Activated CD8-positive, alpha-beta memory T cell treated with anti-CD3 and anti-CD28 coated beads for 48 hours (primary cell): ENCODE results near the gene PFN3.

ENCODE experiments used
- DNase-seq, 3 experiments: peaks; one replicate each; pipeline ENCODE4 v3.0.0-alpha.2; 2020; ENCODE audit warnings: low read depth in 2 of 3, low spot score in 2 of 3

PFN3 gene

DNA sequence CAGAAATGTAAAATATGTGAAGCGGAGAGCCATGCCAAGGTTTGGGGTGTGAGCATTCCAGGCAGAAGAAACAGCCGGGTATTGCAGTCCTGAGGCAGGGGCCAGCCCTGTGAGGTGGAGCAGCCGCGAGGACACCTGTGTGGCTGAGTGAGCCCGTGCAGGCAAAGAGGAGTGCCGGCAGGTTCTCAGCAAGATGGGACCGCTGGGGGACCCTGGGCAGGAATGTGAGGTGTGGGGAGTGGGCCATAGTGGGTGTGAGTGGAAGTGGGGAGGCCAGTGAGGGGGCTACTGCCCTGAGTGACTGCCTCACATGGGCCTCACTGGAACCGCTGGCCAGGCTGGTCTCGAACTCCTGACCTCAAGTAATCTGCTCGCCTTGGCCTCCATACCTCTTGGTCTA is 38.0 kb upstream of the PFN3 start:
- DNase-seq, result no peak

DNA sequence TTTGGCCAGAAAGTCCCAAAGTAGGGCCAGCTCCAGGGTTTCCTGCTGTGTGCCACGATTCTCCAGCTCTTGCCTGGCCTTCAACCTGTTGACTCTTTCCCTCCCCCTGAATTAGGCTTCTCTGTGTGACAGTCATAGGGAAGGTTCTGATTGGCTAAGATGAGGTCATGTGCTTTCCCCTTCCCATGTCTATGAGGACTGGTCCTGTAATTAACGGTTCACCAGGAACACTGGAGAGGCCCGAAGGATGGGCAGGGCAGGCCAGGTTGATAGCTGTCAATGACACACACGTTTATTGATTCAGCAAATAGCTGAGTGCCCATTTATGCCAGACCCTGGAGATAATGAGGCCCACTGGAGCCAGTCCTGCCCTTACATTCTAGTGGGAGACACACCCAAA is 37.2 kb upstream of the PFN3 start:
- DNase-seq, result no peak

DNA sequence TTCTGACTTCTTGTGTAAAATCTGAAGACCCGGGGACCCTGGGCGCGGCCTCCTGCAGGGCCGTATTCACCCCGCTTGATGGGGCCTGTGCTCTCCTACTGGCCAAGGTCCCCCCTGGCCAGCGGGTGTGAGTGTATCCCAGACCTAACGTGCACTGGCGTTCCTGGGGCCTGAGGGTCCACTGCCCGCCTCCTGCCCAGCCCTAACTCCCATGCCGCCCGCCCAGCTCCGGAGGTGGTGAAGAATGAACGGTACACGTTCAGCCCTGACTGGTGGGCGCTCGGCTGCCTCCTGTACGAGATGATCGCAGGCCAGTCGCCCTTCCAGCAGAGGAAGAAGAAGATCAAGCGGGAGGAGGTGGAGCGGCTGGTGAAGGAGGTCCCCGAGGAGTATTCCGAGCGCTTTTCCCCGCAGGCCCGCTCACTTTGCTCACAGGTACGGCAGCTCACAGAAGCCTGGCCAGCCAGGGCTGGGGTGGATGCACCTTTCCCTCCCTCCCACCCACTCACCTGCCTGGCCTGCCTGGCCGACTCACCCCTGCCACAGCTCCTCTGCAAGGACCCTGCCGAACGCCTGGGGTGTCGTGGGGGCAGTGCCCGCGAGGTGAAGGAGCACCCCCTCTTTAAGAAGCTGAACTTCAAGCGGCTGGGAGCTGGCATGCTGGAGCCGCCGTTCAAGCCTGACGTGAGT is 35.5 kb upstream of the PFN3 start:
- no peak for DNase-seq

DNA sequence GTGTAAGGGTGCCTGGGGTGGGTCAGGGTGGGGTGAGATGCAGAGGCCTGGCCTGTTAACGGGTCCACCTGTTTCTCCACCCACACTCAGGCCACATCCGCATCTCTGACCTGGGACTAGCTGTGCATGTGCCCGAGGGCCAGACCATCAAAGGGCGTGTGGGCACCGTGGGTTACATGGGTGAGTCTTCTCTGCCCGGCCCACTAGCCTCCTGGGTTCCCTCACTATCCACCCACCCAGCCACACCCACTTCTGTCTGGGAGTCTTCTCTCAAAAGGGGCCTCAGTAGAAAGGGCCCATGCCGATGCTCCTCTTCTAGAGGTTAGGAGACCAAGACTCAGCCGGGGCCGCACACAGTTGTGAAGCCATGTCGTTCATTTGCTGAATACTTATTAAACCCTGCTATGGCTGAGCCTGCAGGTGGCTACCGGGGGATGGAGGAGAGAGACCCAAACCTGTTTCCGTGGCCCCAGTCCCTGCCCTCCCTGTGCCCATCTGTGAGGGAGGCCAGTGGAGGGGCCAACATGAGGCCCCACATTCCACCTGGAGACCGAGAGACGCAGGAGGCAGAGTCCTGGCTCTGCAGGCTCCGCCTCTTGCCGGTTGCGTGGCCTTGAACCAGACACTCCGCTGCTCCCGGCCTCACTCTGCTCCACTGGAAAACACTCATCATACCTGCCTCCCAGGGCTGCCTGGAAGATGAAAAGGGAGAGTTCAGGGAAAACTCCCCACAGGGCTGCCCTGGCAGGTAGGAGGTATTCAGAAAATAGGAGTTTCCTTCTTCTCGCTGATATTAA is 34.7 kb upstream of the PFN3 start:
- DNase-seq, result no peak

DNA sequence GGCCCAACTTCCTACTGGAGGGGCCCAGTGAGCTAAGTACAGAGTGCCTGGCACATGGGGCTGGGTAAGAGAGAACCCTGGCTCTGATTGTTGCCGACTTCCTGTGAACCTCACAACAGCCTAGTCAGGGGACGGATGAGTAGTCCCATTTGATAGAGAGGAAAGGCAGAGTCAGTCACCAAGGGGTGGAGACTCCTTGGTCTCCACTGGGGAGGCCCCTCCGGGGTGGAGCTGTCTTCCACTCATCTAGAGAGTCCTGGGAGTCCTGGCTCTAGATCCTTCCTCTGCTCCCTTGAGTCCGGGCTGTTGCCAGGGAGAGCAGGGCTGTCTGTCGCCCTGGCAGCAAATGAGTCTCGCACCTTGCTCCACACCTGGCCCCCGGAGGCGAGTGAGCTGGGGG is 34.0 kb upstream of the PFN3 start:
- DNase-seq, result no peak

GRCh38 chr5:177433658-177434217 is 33.3 kb upstream of the PFN3 start:
- DNase-seq, result no peak

DNA sequence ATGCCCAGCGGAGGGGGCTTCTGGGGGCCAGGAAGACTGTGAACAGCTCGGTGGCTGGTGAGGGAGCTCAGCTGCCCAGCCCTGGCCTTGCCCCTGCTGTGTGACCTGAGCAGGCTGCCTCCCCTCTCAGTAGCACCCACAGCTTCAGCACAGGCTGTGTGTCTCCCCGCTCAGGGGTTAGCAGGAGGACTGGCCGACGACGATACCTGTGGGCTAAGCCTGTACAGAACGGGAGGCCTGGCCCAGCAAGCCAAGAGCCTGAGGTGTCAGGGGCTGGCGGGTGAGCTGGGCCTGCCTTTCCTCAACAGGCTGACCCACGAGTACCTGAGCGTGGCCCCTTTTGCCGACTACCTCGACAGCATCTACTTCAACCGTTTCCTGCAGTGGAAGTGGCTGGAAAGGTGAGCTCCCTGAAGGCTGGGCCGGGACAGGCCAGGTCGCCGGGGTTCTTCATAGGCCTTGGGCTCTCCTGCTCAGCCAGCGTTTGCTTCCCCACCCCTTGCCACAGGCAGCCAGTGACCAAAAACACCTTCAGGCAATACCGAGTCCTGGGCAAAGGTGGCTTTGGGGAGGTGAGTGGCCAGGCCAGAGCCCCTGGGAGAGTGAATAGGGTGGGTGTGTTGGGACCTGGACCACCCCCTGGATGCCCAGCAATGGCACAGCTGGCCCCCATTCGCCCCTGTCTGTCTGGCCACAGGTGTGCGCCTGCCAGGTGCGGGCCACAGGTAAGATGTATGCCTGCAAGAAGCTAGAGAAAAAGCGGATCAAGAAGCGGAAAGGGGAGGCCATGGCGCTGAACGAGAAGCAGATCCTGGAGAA is 32.6 kb upstream of the PFN3 start:
- no peak for DNase-seq

DNA sequence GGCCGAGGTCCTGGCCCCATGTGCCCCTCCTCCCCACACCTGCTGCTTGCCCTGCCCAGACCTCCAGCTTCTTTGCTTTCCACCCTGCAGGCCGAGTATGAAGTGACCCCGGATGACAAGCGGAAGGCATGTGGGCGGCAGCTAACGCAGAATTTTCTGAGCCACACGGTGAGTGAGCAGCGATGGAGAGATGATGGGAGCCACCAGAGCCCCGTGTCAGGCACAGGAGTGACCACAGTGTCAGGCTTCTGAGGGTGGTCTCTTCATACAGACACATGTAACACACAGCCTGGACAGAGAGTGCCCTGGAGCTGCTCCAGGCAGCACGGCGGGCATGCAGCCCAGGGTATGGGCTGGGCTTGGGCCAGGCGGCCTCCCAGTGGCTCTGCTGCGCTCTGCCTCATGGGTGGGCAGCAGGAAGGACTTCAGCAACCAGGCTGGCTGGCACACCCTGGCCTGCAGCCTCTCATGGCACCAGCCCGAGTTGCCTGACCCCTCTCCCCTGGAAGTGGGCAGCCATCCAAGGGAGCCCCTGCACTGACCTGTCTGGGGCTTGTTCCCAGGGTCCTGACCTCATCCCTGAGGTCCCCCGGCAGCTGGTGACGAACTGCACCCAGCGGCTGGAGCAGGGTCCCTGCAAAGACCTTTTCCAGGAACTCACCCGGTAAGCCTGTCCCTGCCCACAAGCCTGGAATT is 31.8 kb upstream of the PFN3 start:
- no peak for DNase-seq

GRCh38 chr5:177431317-177432142 is 31.1 kb upstream of the PFN3 start:
- DNase-seq, result peak in 1 of 3 experiments; percentile 66

GRCh38 chr5:177430972-177431316 is 30.5 kb upstream of the PFN3 start:
- no peak for DNase-seq

DNA sequence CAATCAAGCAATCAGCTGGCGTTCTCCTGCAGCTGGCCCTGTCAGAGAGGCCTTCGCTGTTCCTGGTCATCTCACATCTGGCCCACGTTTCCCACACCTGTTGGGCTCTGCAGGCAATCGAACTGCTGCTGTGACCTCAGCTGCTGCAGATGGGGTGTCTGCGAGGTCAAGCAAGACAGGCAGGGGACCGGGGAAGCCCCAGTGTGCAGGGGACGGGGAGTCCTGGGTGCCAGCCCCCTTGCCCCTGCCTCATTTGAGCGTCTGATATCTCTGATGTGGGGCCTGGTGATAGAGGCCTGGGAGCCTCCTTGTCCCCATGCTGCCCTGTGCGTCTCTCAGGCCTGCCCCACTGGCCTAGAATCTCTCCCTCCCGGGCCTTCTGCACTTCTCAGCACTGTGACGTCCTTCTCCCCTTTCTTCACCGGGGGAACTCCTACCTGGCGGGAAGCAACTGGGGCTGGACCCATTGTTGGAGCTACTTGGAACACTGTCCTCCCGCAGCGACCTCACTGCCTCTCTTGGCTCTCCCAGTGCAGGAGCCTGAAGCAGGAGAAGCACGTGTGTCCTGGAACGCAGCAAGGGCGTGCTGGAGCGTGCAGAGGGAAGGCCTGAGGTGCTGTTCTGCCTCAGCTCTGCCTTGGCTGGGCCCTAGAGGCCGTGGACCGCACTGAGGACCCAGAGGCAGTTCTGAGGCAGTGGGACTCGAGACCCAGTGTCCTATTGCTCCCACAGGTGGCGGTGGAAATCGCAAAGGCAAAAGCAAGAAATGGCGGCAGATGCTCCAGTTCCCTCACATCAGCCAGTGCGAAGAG is 29.9 kb upstream of the PFN3 start:
- no peak for DNase-seq

GRCh38 chr5:177429248-177430040 is 29.0 kb upstream of the PFN3 start:
- DNase-seq, result peak in 1 of 3 experiments; percentile 71

DNA sequence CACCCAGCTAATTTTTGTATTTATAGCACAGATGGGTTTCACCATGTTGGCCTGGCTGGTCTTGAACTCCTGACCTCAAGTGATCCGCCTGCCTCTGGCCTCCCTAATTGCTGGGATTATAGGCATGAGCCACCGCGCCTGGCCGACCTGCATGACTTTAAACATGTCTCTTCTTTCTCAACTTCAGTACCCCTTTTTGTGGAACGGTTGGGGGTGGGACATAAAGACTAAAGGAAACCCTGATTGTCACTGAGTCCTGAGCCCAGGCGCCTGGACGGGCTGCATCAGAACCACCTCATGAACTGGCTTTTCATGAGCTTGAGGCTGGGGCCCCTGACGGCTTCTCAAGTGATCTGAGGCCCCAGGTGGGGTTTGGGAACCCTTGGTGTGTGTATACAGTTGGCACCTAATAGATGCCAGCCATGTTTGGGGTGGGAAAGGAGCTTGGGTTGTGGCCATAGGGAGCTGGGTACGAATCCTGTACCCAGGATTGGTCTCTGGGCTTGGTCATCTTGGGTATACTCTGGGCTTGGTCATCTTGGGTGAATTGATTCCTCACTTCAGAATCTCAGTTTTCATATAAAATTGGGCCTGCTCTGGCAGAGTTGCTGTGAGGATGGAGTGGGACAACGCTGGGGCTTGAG is 28.2 kb upstream of the PFN3 start:
- DNase-seq, result no peak

DNA sequence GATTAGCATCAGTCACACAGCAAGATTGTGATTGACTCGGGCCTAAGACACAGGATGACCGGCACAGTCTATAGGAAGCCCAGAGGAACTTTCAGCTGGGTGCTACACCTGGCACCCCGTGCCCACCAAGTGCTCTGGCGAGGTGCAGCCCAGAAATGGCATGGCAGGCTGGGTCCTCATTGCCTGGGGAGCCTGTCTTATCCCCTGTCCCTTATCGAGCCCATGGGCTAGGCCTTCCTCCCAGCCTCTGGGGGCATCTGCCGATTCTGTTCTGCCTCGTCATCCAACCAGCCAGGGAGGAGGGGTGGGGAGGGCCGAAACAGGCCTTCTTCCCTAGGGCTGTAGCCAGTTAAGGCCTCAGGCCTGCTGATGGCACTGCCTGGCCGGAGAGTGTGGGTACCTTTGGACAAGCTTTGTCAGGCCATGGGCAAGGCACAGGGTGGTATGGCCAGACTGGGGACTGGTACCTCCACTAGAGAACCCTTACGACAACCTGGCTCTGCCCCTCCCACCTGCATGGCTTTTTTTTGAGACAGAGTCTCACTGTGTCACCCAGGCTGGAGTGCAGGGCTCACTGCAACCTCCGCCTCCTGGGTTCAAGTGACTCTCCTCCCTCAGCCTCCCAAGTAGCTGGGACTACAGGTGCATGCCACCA is 27.6 kb upstream of the PFN3 start:
- DNase-seq, result no peak

DNA sequence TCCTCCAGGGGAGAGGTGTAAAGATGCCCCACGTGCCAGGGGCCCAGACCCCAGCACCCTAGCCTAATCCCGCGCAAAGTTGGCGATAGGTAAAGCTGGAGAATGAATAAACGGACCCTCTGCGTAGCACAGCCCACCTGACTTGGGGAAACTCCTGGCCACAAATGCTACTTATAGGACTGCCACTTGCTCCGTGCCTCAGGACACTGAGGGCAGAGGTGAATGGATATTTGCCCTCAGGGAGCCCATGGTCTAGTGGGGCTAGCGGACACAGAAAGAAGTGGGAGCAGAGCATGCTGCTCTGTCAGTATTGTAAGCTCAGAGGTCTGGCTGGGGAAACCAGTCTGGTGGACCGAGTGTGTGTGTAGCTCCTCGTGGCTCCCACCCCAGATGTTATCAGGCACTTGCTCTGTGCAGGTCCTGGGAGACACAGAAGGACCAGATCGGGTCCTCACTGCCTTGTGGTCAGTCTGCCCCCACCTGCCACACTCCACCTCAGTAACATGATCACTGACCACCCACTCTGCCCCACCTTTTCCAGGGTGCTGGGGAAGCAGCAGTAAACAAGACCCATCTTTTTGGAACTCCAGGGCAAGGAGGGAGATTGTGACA is 26.9 kb upstream of the PFN3 start:
- DNase-seq, result no peak

GRCh38 chr5:177426566-177427210 is 26.2 kb upstream of the PFN3 start, which contains the start of gene GRK6:
TSS of gene GRK6 (plus strand) at chr5:177426676. CDS start at chr5:177426846, 170 bp downstream.
- peak in 1 of 3 experiments; percentile 46 for DNase-seq
